Subcutaneous abdominal adipose tissue (tissue), 5 donors: Measurements from ENCODE around the gene ZC3H10.
A peak's percentile ranks its signal among the peaks of the same experiment; 100 is the strongest.

ENCODE experiments used
- H3K27ac ChIP-seq: one replicate; pipeline ENCODE4 v1.7.0; 2013; ENCODE audit warnings: low read depth, mild to moderate bottlenecking, inconsistent platforms, low read length, moderate library complexity
- H3K27me3 ChIP-seq, 5 donors: one replicate each; pipeline ENCODE4 v1.7.0; 2013; ENCODE audit warnings: low read length in 5 of 5, inconsistent platforms in 1 of 5; ENCODE audit not compliant: control insufficient read depth in 5 of 5, insufficient read depth in 4 of 5
- H3K36me3 ChIP-seq, 5 donors: one replicate each; pipeline ENCODE4 v1.7.0; 2013; ENCODE audit warnings: low read length in 5 of 5; ENCODE audit not compliant: control insufficient read depth in 5 of 5, insufficient read depth in 5 of 5
- H3K4me1 ChIP-seq, 5 donors: one replicate each; pipeline ENCODE4 v1.7.0; 2013; ENCODE audit warnings: low read length in 5 of 5, mild to moderate bottlenecking in 3 of 5, moderate library complexity in 1 of 5; ENCODE audit not compliant: control insufficient read depth in 5 of 5, insufficient read depth in 5 of 5
- H3K4me3 ChIP-seq, 5 donors: one replicate each; pipeline ENCODE4 v1.7.0; 2013; ENCODE audit warnings: low read length in 5 of 5, low read depth in 1 of 5
- H3K9ac ChIP-seq, 5 donors: one replicate each; pipeline ENCODE4 v1.7.0; 2013; ENCODE audit warnings: low read length in 5 of 5, mild to moderate bottlenecking in 4 of 5, moderate library complexity in 3 of 5
- H3K9me3 ChIP-seq, 5 donors: one replicate each; pipeline ENCODE4 v1.7.0; 2013; ENCODE audit warnings: low read length in 5 of 5; ENCODE audit not compliant: control insufficient read depth in 5 of 5
- donor health status: healthy.
- donor health status: healthy.
- donor health status: healthy.
- donor health status: healthy.
- donor health status: healthy.

The ZC3H10 gene

DNA sequence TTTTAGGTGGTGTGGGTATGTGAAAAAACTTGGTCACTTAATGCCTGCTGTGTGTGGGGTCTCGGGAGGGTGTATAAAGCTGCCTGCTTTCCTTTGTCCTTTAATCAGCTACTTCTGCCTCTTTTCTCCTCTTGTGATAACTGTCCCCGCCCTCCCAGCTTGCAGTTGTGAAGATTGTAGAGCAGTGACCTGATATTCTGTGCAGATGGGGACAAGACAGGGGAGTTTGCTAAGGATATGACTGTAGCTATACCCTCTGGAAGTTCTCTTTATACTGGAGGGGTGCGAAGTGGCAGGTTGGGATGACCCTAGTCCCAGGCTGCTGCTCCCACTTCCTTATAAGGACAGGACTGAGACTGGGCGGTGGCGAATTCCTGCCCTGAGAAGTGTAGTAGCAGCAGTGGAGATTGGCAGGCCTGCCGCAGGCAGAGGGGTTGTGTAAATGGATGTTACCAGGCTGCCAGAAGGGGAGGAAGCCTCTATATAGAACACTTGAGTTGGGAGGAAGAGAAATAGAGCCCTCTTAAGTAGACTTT, 40.9 kb downstream of the ZC3H10 start:
- Histone ChIP-seq H3K36me3 (peaks cover 0 to 45% (median 45%) of the 10 kb centered on the region in 5 donors), H3K4me1 (peaks cover 18 to 47% (median 43%) of the 10 kb centered on the region in 5 donors)

DNA sequence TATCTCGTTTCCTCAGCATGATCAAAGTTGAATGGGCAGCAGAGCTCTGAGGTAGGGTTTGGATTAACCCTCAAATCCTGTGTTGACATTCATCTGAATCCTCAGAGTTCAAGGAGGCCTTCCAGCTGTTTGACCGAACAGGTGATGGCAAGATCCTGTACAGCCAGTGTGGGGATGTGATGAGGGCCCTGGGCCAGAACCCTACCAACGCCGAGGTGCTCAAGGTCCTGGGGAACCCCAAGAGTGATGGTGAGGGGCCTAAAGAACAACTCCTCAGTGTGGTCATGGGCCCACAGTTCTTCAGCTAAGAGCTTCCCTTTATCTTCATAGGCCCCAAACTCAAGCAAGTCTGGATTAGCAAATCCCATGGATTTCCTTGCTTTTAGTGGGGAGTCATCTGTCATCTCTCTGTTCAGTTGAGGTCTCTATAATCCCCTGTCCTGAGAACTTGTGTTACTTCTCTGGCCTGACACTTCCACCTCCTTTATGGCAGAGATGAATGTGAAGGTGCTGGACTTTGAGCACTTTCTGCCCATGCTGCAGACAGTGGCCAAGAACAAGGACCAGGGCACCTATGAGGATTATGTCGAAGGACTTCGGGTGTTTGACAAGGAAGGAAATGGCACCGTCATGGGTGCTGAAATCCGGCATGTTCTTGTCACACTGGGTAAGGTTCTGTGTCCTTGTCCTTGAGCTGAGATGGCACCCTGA, 41.6 kb downstream of the ZC3H10 start:
- H3K36me3 ChIP-seq = peaks cover 0 to 51% (median 50%) of the 10 kb centered on the region in 5 donors
- H3K4me1 ChIP-seq = peaks cover 18 to 47% (median 43%) of the 10 kb centered on the region in 5 donors
- H3K27ac ChIP-seq = peak overlapping the region; percentile 98

More for the DNA sequence above, 40.9 kb downstream of the ZC3H10 start:
- H3K9me3 ChIP-seq = no peaks in the 10 kb centered on the region
- no peaks in the 10 kb centered on the region for H3K27me3 ChIP-seq
- peak overlapping the region; percentile 98 for H3K27ac ChIP-seq
- H3K4me3 ChIP-seq = peak overlapping the region; percentile 93 to 98 (median 97)
- H3K9ac ChIP-seq = peak overlapping the region; percentile 93 to 99 (median 96)

GRCh38 chr12:56160193-56160763, 42.2 kb downstream of the ZC3H10 start:
- peak overlapping the region; percentile 93 to 99 (median 96) for H3K9ac ChIP-seq
- H3K27me3 ChIP-seq = no peaks in the 10 kb centered on the region
- peak overlapping the region; percentile 93 to 98 (median 97) for H3K4me3 ChIP-seq
- H3K9me3 ChIP-seq = no peaks in the 10 kb centered on the region
- peak overlapping the region; percentile 98 for H3K27ac ChIP-seq
- peaks cover 18 to 49% (median 45%) of the 10 kb centered on the region in 5 donors for H3K4me1 ChIP-seq
- peaks cover 0 to 58% (median 56%) of the 10 kb centered on the region in 5 donors for H3K36me3 ChIP-seq

More for the DNA sequence above, 41.6 kb downstream of the ZC3H10 start:
- H3K9ac ChIP-seq = peak overlapping the region; percentile 93 to 99 (median 96)
- no peaks in the 10 kb centered on the region for H3K9me3 ChIP-seq
- no peaks in the 10 kb centered on the region for H3K27me3 ChIP-seq
- H3K4me3 ChIP-seq = peak overlapping the region; percentile 93 to 98 (median 97)

- Histone ChIP-seq H3K36me3 (peaks cover 0 to 66% (median 63%) of the 10 kb centered on the region in 5 donors), H3K4me3 (peak overlapping the region; percentile 93 to 98 (median 97)), H3K9ac (peak overlapping the region; percentile 93 to 99 (median 96)), H3K27ac (peak overlapping the region; percentile 98), H3K27me3 (no peaks in the 10 kb centered on the region), H3K9me3 (no peaks in the 10 kb centered on the region), H3K4me1 (peaks cover 18 to 54% (median 46%) of the 10 kb centered on the region in 5 donors)
These were observed 43.0 kb downstream of the ZC3H10 start for GRCh38 chr12:56160894-56161689.

DNA sequence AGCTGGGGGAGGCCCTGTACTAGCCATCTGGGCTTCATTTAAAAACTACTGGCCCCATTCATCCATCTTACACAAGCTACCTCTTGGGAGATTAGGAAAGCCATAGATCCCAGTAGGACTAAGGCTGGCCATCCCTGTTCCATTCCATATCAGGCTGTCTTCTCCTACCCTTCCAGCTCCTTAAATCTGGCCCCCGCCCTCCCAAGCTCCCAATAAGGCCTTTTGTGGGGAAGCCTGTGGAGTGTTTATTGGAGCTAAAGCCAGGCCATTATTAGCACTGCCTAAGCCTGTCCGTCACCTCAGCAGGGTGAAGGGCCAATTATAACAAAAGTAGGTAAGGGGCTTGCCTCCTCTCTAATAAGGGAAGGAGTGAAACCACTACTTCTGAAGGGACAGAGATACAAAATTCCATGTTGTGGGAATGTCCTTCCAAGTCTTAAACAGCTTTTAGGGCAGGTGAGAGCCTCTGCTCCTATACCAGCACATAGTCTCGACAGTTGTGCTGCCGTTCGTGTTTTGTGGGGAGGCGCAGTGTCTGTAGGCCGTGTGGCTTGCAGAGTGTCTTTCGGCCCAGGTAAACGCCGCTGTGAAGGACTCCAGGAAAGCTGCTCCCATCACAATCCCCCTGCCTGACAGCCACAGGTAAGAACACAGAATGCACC, 43.8 kb downstream of the ZC3H10 start:
- Histone ChIP-seq H3K4me1 (peaks cover 18 to 54% (median 45%) of the 10 kb centered on the region in 5 donors), H3K4me3 (peak overlapping the region in 2 of 5 donors; percentile 93 to 97), H3K27ac (peak overlapping the region; percentile 98), H3K9ac (peak overlapping the region in 3 of 5 donors; percentile 93 to 99 (median 98)), H3K9me3 (no peaks in the 10 kb centered on the region), H3K27me3 (no peaks in the 10 kb centered on the region), H3K36me3 (peaks cover 0 to 73% (median 68%) of the 10 kb centered on the region in 5 donors)

- Histone ChIP-seq H3K27me3 (no peaks in the 10 kb centered on the region), H3K4me1 (peaks cover 18 to 46% (median 37%) of the 10 kb centered on the region in 5 donors), H3K4me3 (no peak overlapping the region), H3K9me3 (no peaks in the 10 kb centered on the region), H3K36me3 (peaks cover 0 to 81% (median 73%) of the 10 kb centered on the region in 5 donors), H3K27ac (peak overlapping the region; percentile 33), H3K9ac (no peak overlapping the region)
These were observed 44.6 kb downstream of the ZC3H10 start for GRCh38 chr12:56162468-56163290.

- H3K4me1 ChIP-seq = peaks cover 18 to 40% (median 36%) of the 10 kb centered on the region in 5 donors
- H3K4me3 ChIP-seq = no peak overlapping the region
- H3K27me3 ChIP-seq = no peaks in the 10 kb centered on the region
- peaks cover 0 to 90% (median 79%) of the 10 kb centered on the region in 5 donors for H3K36me3 ChIP-seq
- peak overlapping the region; percentile 33 for H3K27ac ChIP-seq
- no peaks in the 10 kb centered on the region for H3K9me3 ChIP-seq
- H3K9ac ChIP-seq = no peak overlapping the region
These were observed 45.7 kb downstream of the ZC3H10 start for GRCh38 chr12:56163533-56164344.

- no peaks in the 10 kb centered on the region for H3K9me3 ChIP-seq
- no peak overlapping the region for H3K9ac ChIP-seq
- no peaks in the 10 kb centered on the region for H3K27me3 ChIP-seq
- H3K36me3 ChIP-seq = peaks cover 0 to 96% (median 83%) of the 10 kb centered on the region in 5 donors
- peaks cover 18 to 34% (median 32%) of the 10 kb centered on the region in 5 donors for H3K4me1 ChIP-seq
- H3K4me3 ChIP-seq = no peak overlapping the region
- no peak overlapping the region for H3K27ac ChIP-seq
These were observed 46.3 kb downstream of the ZC3H10 start for GRCh38 chr12:56164345-56164729.
